Measurements from ENCODE around the gene SEPTIN8. TPM values are rescaled to one million over a fixed set of nuclear protein-coding genes. Genes with fewer than 3 reads are reported as not detected.

SEPTIN8 gene
- 28.1 TPM for total RNA-seq

GRCh38 chr5:132777209-132778069, at the start of gene SEPTIN8:
Gene SEPTIN8, minus strand, starts transcription at chr5:132777239. Its CDS starts 102 bp downstream, at chr5:132777137.
- peak; percentile 75 to 86 for DNase-seq (ENCODE audit: low spot score in 2 of 2)
- FAIRE-seq: no peak

GRCh38 chr5:132826424-132827082, 49.5 kb upstream of the SEPTIN8 start:
- FAIRE-seq: no peak
- DNase-seq (ENCODE audit: low spot score in 2 of 2): no peak

- FAIRE-seq (no peak), DNase-seq (ENCODE audit: low spot score in 2 of 2) (no peak)
Observed at GRCh38 chr5:132825834-132826391, 48.9 kb upstream of the SEPTIN8 start.

GRCh38 chr5:132825033-132825833, 48.2 kb upstream of the SEPTIN8 start:
- FAIRE-seq (no peak), DNase-seq (ENCODE audit: low spot score in 2 of 2) (no peak)

GRCh38 chr5:132824426-132824825, 47.4 kb upstream of the SEPTIN8 start:
- DNase-seq (ENCODE audit: low spot score in 2 of 2) (no peak), FAIRE-seq (no peak)

GRCh38 chr5:132823481-132824050, 46.5 kb upstream of the SEPTIN8 start:
- no peak for DNase-seq (ENCODE audit: low spot score in 2 of 2)
- FAIRE-seq: no peak

- FAIRE-seq: no peak
- no peak for DNase-seq (ENCODE audit: low spot score in 2 of 2)
Observed at GRCh38 chr5:132822650-132823480, 45.8 kb upstream of the SEPTIN8 start.

GRCh38 chr5:132821791-132822190, 44.8 kb upstream of the SEPTIN8 start:
- FAIRE-seq (no peak), DNase-seq (ENCODE audit: low spot score in 2 of 2) (peak; percentile 62 to 78)

GRCh38 chr5:132821350-132821749, 44.3 kb upstream of the SEPTIN8 start:
- FAIRE-seq: no peak
- no peak for DNase-seq (ENCODE audit: low spot score in 2 of 2)

GRCh38 chr5:132820162-132820754, 43.2 kb upstream of the SEPTIN8 start:
- FAIRE-seq (peak; percentile 21), DNase-seq (ENCODE audit: low spot score in 2 of 2) (peak; percentile 85 to 86)

- FAIRE-seq (no peak), DNase-seq (ENCODE audit: low spot score in 2 of 2) (no peak)
Observed at GRCh38 chr5:132819468-132819867, 42.4 kb upstream of the SEPTIN8 start.

- no peak for FAIRE-seq
Observed at GRCh38 chr5:132817011-132817410, 40.0 kb upstream of the SEPTIN8 start.

GRCh38 chr5:132816554-132816953, 39.5 kb upstream of the SEPTIN8 start:
- DNase-seq (ENCODE audit: low spot score in 2 of 2) (no peak), FAIRE-seq (no peak)

More at GRCh38 chr5:132817011-132817410, 40.0 kb upstream of the SEPTIN8 start:
- DNase-seq (ENCODE audit: low spot score in 2 of 2): no peak

GRCh38 chr5:132816083-132816482, 39.0 kb upstream of the SEPTIN8 start:
- no peak for FAIRE-seq
- no peak for DNase-seq (ENCODE audit: low spot score in 2 of 2)

- FAIRE-seq (peak; percentile 15), DNase-seq (ENCODE audit: low spot score in 2 of 2) (no peak)
Observed at GRCh38 chr5:132815454-132815853, 38.4 kb upstream of the SEPTIN8 start.

- FAIRE-seq (no peak), DNase-seq (ENCODE audit: low spot score in 2 of 2) (no peak)
Observed at GRCh38 chr5:132814503-132815294, 37.7 kb upstream of the SEPTIN8 start.

GRCh38 chr5:132813599-132814502, 36.8 kb upstream of the SEPTIN8 start:
- no peak for FAIRE-seq
- DNase-seq (ENCODE audit: low spot score in 2 of 2): peak; percentile 68 to 83

Measured in frontal cortex (tissue), 4 donors.